ENCODE results near the gene DLG1. TPM values are rescaled to one million over a fixed set of nuclear protein-coding genes. Genes with fewer than 3 reads are reported as not detected.

DLG1 gene
- total and polyA plus RNA-seq, 2 of the 4 experiments (the other 2 are of a cell fraction), result 21.2 to 57.7 TPM

GRCh38 chr3:197178998-197179397, 119.4 kb downstream of the DLG1 start:
- Histone ChIP-seq H3K4ac (ENCODE audit: low read depth, low read length) (no peak overlapping the region), H3K4me3 (ENCODE audit: insufficient read depth, low read depth, low read length) (no peak overlapping the region), H2AK5ac (ENCODE audit: low read depth, low read length) (no peak overlapping the region), H2BK120ac (ENCODE audit: low read depth, low read length) (no peak overlapping the region), H3K27ac (ENCODE audit: insufficient read depth, low read length) (no peak overlapping the region), H4K5ac (ENCODE audit: low read depth, low read length) (no peak overlapping the region), H3K4me1 (ENCODE audit: control insufficient read depth, insufficient read depth, low read length) (no peaks in the 10 kb centered on the region), H3K27me3 (ENCODE audit: control insufficient read depth, insufficient read depth, low read length) (no peaks in the 10 kb centered on the region), H3K18ac (ENCODE audit: low read depth, low read length) (no peak overlapping the region), H3K9ac (ENCODE audit: low read depth, low read length) (no peak overlapping the region), H4K20me1 (ENCODE audit: insufficient read depth, low read length) (peaks cover 16% of the 10 kb centered on the region; the same call in 1 of the 2 replicates), H4K8ac (ENCODE audit: low read depth in 2 of 2, low read length in 2 of 2) (no peak overlapping the region), H2BK20ac (ENCODE audit: low read depth, low read length) (no peak overlapping the region), H2AK9ac (replicated peaks; ENCODE audit: low read depth, low read length, poor library complexity) (no peak overlapping the region), H4K91ac (ENCODE audit: insufficient read depth, low read depth, low read length) (no peak overlapping the region), H2BK15ac (ENCODE audit: low read depth, low read length) (no peak overlapping the region), H3K79me1 (ENCODE audit: low read depth in 1 of 2, low read length in 2 of 2) (peaks cover 28 to 40% of the 10 kb centered on the region in 2 experiments), H2AFZ (replicated peaks; ENCODE audit: low read length, poor library complexity) (no peak overlapping the region), H3K14ac (replicated peaks; ENCODE audit: low read depth, low read length) (no peak overlapping the region), H3K9me1 (ENCODE audit: insufficient read depth, low read length) (no peaks in the 10 kb centered on the region), H2BK5ac (ENCODE audit: low read depth, low read length, poor library complexity, severe bottlenecking) (no peak overlapping the region), H3K56ac (ENCODE audit: extremely low read depth, insufficient read depth, low read length) (no peak overlapping the region), H3K36me3 (ENCODE audit: control insufficient read depth, insufficient read depth, low read length) (peaks cover 3% of the 10 kb centered on the region; the same call in 1 of the 2 replicates), H3K23ac (ENCODE audit: low read depth, low read length) (no peak overlapping the region), H3K4me2 (ENCODE audit: low read depth, low read length) (no peak overlapping the region), H3K9me3 (ENCODE audit: control insufficient read depth, insufficient read depth, low read length) (no peaks in the 10 kb centered on the region)
- dilution Hi-C loops (cut with HindIII; ENCODE audit: low sequenced_read_pairs, unreplicated experiment) (no loop called here), intact Hi-C loops (cut with micrococcal nuclease) (loop anchor here (5.0 kb wide), 1 partner anchor 112 kb away; no protein-coding TSS in a partner anchor), in situ Hi-C loops (cut with MboI; ENCODE audit: low sequenced_read_pairs) (no loop called here)
- DNase-seq (no peak), ATAC-seq (ENCODE audit: low read depth) (no peak)
- ChIA-PET CTCF (interaction anchor here (0.8 kb wide), 1 partner anchor 8 kb away, joined by 3 read pairs; no protein-coding TSS in a partner anchor), POLR2A (ENCODE audit: unreplicated experiment) (no interaction called here)
- 95% methylated on average over 3 of the region's 5 CpGs; no CpG with 5 or more reads in 1 of the 2 experiments for WGBS, 2 experiments (ENCODE audit: extremely low coverage in 2 of 2, insufficient read length in 1 of 2)
- TF ChIP-seq SMC3 (IDR thresholded peaks at IDR 0.05; ENCODE audit: low read depth, low read length) (no peak), MXI1 (IDR thresholded peaks at IDR 0.05; ENCODE audit: borderline replicate concordance, low read depth, low read length) (no peak), RFX5 (IDR thresholded peaks at IDR 0.05; ENCODE audit: low read depth, low read length) (no peak), MAZ (IDR thresholded peaks at IDR 0.05; ENCODE audit: borderline replicate concordance, low read depth, low read length) (no peak), CTCF (conservative IDR thresholded peaks at IDR 0.05; ENCODE audit: low read depth, low read length) (no peak), BHLHE40 (IDR thresholded peaks at IDR 0.05; ENCODE audit: low read depth, low read length) (no peak), RCOR1 (IDR thresholded peaks at IDR 0.05; ENCODE audit: insufficient replicate concordance, low read length) (no peak), POLR2A (IDR thresholded peaks at IDR 0.05; ENCODE audit: low read depth, low read length) (no peak), RAD21 (IDR thresholded peaks at IDR 0.05; ENCODE audit: low read length) (no peak), CEBPB (IDR thresholded peaks at IDR 0.05; ENCODE audit: low read depth, low read length) (no peak), NFE2L2 (IDR thresholded peaks at IDR 0.05; ENCODE audit: low read depth, low read length) (no peak), FOS (IDR thresholded peaks at IDR 0.05; ENCODE audit: low read depth, low read length) (no peak)
- TF ChIP-seq, protein P1, sequence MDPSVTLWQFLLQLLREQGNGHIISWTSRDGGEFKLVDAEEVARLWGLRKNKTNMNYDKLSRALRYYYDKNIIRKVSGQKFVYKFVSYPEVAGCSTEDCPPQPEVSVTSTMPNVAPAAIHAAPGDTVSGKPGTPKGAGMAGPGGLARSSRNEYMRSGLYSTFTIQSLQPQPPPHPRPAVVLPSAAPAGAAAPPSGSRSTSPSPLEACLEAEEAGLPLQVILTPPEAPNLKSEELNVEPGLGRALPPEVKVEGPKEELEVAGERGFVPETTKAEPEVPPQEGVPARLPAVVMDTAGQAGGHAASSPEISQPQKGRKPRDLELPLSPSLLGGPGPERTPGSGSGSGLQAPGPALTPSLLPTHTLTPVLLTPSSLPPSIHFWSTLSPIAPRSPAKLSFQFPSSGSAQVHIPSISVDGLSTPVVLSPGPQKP (IDR thresholded peaks at IDR 0.05; ENCODE audit: borderline replicate concordance, low read depth, low read length), result no peak
- TF ChIP-seq, protein P2, sequence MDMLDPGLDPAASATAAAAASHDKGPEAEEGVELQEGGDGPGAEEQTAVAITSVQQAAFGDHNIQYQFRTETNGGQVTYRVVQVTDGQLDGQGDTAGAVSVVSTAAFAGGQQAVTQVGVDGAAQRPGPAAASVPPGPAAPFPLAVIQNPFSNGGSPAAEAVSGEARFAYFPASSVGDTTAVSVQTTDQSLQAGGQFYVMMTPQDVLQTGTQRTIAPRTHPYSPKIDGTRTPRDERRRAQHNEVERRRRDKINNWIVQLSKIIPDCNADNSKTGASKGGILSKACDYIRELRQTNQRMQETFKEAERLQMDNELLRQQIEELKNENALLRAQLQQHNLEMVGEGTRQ (IDR thresholded peaks at IDR 0.05; ENCODE audit: low read depth, low read length), result no peak
- no TSS peak for BruUV-seq (replicated peaks)

Measured in IMR-90 (cell line).